NCI-H1417 treated with DMSO at 0.1 percent for 48 hours (cell line): ENCODE measurements around the gene LRRC36.

Experiments
- DNase-seq: peaks from one replicate; lab custom pipeline; 2025; lab: John Stamatoyannopoulos, UW

The LRRC36 gene, protein sequence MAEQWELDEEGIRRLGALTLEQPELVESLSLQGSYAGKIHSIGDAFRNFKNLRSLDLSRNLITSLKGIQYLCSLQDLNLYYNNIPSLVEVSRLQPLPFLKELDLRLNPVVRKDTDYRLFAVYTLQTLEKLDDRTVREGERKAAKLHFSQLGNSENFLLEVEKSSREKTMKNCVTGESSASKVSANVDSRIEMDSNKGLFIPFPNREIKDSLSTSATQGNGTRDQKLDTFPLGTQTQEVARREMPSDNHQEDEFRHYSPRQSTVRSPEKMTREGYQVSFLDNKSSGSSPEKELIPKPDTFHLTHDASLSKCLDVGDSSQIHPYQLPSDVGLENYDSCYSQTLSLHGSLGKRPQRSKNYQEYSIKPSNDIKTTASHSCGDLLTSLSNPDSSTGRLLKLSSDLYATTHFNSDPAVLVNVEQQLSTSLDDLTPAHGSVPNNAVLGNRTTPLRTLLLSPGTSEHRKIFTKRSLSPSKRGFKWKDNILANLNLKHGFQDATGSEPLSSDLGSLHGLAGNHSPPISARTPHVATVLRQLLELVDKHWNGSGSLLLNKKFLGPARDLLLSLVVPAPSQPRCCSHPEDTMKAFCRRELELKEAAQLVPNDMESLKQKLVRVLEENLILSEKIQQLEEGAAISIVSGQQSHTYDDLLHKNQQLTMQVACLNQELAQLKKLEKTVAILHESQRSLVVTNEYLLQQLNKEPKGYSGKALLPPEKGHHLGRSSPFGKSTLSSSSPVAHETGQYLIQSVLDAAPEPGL

DNA sequence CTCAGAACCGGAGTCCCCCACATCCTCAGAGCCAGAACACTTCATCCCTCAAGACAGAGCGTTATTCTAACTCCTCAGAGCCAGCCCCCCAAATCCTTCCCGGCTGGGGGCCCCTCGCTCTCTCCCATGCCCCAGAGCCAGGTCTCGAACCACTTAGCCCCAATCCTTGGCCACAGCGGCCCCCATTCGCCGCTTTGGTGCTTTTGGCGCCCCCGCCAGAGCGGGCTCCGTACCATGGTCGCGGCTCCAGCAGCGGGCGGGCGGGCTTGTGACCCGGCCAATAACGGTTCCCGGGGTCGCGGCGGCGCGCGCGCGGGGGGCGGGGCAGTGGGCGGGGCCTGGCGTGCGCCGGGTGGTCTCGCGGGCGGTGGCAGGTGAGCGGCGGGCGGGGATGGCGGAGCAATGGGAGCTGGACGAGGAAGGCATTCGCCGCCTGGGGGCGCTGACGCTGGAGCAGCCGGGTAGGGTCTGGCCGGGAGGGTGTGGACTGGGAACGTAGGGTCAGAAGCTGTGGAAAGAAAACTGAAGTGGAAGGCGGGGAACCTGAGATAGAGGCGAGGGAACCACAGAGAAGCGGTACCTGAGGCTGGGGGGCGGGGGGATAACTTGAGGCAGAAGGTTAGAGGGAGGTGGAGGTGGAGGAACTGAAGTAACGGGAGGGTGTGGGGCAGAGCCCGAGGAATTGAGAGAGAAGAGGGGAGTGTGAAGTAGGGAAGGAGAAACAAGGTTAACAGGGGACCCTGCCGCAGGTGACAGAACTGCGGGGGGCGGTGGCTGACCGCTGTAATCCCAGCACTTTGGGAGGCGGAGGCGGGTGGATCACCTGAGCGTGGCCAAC lies at the start of gene LRRC36, which contains the start of gene KCTD19:
Gene LRRC36 (plus strand): TSS at position 344 of the 838 bp plus-strand sequence. CDS start 48 bp downstream, at position 392.
Gene KCTD19 (minus strand): TSS at position 270 of the 838 bp plus-strand sequence. CDS start 34 bp downstream, at position 236.
- DNase-seq: no peak

DNA sequence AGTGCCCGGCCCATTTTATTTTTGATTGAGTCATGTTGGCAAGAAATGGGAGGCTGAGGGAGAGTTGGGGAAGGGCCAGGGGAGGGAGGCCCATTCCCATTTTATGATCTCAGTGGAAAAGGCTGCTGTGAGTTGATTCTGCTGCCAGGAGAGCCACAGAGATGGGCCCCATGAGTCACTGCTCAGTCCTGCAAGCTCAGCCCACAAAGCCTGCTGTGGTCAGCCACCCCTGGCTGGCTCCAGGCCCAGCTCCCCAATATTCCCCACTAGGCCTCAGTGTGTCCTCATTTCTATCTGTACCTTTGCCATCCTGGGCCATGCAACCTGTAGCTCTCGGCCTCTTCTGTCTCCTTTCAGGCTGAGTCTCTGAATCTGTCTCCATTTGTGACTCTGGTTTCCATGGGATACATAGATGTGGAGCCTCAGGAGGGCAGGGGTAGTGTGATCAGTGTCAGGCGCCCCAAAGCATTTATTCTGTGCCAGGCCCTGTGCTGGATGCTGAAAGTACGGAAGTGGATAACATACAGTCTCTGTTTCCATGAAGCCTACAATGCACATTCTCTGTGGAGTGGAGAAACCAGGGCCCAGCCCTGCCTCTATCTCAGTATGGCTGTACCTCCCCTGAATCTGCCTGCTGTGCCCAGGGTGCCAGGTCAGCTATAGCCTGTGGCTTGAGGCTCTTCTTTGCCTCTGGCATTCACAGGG lies 49.2 kb upstream of the LRRC36 start:
- DNase-seq: no peak

DNA sequence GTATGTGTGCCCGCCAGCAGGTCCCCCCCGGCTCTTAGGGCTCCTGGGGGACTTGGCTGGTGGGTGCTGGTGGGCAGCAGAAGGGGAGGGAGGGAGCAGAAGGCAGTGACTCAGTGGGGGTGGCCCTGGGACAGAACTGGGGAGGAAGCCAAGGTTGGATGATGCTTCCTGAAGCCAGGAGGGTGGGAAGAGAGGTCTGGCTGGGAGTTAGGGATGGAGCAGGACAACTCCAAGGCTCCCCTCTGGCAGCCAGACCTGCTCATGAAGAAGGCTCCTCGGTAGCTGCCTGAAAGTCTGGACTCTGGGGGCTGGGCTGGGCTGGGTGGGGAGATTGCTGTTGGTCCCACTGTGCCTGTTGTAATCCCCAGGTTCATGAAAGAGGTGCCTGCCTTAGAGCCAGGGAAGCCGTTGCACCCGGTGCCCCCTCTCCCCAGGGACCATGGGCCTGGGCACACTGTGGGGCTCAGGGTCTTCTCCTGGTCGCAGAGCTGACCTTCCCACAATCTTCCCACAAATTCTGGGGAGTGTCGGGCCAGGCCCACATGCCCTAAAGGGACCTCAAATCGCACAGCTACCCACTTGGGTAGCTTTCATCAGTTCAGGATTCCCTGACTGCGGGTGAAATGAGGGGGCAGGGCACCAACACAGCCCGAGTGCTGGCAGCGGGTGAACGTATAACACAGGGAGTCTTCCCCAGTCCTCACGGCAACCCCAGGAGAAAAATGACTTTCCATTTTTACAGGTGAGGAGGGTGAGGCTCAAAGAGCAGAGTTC lies 48.4 kb upstream of the LRRC36 start:
- no peak for DNase-seq

DNA sequence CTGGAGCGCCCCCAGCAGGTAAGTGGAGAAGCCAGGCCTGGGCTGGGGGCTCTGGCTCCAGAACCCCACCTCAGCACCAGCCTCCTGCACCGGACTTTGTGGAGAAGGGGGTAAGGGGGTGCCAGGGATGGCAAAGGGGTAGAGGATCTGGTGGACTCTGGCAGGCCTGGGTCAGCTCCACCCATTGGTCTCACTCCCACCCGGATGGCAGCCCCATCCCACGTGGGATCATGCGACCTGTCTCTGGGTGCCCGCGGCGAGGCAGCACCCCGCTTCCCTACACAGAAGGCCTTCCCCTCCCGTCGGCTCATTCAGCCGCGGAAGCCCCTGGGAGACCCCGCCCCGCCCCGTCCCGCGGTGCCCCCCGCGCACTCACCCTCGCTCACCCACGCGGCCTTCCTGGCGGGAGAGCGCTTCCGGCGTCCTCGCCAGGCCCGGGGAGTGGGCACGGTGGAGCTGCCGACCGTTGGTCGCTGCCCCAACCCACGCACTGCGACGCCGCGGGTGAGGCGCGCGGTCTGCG lies 47.8 kb upstream of the LRRC36 start:
- no peak for DNase-seq

DNA sequence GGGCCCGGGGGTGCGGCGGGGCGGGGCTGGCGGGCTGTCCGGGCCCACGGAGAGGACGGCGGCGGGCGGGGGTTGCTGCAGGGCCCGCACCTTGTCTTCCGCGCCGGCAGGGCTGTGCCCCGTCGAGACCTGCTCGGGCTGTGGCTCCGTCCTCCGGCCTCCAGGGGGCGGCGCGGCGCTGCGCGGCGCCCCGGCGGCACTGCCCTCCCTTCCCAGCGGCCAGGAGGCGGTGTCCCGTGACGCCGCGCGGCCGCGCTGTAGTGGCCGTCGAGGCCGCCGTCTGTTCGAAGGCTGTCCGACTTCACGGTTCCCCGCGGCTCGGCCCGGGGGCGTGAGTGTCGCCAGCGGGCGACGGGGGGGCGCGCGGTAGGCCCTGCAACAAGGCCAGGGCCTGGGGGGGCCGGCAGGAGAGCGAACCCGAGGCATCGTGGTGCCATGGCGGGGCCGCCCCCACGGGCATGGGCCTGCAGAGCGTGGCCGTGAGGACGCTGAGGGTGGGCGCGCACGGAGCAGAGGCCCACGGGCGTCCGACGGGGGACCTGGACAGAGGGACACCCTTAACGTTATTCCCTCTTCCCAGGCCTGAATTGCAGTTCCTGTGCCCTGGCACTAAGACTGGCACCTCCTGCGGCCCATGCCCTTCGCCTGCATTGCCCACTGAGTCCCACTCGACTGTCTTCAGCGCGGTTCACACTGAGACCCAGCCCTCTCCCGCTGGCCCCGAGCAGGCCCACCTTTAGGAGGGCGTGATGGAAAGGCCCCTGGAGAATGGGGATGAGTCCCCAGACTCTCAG lies 47.1 kb upstream of the LRRC36 start, which contains the start of gene PLEKHG4:
Gene PLEKHG4 (plus strand): TSS at position 237 of the 794 bp plus-strand sequence. CDS start 513 bp downstream, at position 750.
- no peak for DNase-seq

DNA sequence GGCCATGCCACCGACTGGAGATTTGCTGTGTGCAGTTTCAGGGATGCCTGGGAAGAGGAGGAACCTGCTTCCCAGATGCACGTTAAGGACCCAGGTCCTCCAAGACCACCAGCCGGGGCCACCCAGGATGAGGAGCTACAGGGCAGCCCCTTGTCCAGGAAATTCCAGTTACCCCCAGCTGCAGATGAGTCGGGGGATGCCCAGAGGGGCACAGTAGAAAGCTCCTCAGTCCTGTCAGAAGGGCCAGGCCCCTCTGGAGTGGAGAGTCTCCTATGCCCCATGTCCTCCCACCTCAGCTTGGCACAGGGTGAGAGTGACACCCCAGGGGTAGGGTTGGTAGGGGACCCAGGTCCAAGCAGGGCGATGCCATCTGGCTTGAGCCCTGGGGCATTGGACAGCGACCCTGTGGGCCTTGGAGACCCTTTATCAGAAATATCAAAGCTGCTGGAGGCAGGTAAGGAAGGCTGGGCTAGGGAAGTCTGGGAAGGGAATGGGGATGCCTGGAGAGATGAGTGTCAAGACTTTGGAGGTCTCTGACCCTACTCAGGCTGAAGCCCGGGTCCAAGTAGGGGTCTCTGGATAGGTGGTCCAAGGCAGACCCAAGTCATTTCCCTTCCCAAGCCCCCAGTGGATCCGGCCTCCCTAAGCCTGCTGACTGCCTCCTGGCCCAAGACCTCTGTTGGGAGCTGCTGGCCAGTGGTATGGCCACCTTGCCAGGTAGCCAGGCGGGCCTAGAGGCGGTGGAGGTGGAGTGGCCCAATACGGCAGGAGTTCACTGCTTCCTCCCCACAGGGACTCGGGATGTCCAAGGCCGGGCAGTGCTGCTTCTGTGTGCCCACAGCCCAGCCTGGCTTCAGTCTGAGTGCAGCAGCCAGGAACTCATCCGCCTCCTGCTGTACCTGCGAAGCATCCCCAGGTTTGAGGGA lies 46.3 kb upstream of the LRRC36 start:
- DNase-seq: no peak

DNA sequence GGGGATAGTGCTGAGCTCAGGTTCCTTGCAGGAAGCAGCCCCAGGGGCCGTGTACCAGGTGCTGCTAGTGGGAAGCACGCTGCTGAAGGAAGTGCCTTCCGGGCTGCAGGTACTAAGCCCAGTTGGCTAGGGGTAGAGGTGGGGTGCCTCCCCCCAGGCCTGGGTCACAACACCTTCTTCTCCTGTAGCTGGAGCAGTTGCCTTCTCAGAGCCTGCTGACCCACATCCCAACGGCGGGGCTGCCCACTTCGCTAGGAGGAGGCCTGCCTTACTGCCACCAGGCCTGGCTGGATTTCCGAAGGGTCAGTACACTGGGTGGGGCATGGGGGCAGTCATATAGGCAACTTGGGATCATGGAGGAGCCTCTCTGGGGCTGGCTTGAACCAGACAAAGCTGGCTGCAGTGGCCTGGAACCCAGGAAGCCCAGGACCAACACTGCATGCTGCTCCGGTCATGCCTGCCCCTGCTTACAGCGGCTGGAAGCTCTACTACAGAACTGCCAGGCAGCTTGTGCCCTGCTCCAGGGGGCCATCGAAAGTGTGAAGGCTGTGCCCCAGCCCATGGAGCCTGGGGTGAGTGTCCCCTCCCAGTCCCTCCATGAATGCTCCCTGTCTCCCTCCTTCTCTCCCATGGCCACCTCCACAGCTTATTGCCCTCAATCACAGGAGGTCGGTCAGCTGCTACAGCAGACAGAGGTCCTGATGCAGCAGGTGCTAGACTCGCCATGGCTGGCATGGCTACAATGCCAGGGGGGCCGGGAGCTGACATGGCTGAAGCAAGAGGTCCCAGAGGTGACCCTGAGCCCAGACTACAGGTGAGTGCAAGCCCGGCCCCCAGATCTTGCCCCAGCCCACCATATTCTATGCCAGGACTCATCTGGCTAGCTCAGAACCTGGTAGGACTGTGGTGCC lies 44.8 kb upstream of the LRRC36 start:
- DNase-seq: no peak

DNA sequence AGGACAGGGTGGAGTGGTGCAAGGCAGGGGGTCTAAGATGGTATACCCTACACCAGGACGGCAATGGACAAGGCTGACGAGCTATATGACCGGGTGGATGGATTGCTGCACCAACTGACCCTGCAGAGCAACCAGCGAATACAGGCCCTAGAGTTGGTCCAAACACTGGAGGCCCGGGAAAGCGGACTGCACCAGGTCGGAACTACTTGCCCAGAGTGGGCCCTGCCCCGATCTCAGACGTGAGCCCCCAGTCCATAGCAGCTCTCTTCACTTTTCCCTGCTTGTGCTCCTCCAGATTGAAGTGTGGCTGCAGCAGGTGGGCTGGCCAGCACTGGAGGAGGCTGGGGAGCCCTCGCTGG lies 44.2 kb upstream of the LRRC36 start:
- DNase-seq: no peak

DNA sequence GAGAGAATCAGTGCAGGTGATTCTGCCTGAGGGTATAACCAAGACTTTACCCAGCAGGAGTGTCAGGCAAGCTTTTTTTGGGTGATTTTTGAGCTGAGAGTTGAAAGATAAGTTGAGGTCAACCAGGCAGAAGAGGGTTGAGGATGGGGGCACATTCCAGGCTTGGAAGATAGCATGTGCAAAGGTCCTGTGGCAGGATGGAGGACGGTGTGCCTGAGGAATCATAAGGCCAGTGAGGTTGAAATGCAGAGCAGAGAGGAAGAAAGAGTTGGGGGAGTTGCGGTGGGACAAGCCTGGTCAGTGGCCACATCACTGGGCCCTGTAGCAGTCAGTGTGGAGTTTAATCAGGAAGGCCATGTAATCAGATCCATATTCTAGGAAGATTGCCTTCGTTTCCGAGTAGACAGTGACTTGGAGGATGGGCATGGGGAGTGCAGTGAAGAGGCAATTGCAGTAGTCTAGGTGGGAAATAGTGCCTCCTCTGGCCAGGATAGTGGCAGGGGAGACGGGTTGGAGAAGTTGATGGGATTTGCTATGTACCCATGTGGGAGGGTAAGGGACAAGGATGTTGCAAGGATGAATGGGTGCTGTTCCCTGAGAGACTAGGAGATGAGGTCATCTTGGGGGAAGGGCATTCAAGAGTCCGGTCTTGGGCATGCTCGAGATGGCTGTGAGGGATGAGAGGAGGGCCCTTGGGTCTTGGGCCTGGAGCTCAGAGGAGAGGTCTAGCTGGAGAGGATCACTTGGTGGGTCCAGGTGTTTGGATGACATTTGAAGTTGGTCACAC lies 43.4 kb upstream of the LRRC36 start:
- no peak for DNase-seq

DNA sequence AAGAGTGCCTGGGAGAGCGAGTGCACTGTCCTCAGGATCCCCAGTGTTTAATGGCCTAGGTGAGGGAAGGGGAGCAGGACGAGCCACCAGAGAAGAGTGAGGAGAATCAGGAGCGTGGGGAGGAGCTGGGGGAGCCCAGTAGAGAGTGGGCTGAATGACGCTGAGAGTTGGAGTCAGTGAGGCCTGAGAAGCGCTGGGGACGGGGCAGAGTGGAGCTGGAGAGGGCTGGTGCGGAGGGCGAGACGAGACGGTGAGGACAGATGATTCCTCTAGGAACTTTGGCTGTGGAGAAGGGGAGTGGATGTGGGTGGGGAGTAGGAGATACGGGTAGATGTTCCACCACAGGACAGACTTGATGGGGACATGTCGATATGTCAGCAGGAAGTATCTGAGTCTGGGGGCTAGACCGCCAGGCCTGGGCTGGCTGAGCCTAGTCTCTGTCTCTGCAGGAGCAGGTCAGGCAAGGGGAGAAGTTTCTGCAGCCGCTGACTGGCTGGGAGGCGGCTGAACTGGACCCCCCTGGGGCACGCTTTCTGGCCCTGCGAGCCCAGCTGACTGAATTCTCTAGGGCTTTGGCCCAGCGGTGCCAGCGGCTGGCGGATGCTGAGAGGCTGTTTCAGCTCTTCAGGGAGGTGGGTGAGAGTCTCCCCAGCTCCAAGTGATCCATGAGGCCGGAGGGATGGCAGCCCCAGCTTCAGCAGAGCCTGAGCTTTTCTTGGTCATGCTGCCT lies 42.6 kb upstream of the LRRC36 start:
- no peak for DNase-seq

DNA sequence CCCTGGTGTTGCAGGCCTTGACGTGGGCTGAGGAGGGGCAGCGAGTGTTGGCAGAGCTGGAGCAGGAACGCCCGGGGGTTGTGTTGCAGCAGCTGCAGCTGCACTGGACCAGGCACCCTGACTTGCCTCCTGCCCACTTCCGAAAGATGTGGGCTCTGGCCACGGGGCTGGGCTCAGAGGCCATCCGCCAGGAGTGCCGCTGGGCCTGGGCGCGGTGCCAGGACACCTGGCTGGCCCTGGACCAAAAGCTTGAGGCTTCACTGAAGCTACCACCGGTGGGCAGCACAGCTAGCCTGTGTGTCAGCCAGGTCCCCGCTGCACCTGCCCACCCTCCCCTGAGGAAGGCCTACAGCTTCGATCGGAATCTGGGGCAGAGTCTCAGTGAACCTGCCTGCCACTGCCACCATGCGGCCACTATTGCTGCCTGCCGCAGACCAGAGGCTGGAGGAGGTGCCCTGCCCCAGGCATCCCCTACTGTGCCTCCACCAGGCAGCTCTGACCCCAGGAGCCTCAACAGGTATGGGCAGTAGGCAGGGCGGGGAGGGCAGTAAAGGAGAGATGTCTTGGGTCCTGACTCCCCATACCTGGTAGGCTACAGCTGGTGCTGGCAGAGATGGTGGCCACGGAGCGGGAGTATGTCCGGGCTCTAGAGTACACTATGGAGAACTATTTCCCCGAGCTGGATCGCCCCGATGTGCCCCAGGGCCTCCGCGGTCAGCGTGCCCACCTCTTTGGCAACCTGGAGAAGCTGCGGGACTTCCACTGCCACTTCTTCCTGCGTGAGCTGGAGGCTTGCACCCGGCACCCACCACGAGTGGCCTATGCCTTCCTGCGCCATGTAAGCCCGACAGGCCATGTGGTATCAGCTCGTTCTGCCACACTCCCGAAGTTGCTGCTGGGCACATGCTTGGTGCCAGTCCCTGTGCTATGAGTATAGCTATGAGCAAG lies 41.6 kb upstream of the LRRC36 start:
- DNase-seq: peak; percentile 26

DNA sequence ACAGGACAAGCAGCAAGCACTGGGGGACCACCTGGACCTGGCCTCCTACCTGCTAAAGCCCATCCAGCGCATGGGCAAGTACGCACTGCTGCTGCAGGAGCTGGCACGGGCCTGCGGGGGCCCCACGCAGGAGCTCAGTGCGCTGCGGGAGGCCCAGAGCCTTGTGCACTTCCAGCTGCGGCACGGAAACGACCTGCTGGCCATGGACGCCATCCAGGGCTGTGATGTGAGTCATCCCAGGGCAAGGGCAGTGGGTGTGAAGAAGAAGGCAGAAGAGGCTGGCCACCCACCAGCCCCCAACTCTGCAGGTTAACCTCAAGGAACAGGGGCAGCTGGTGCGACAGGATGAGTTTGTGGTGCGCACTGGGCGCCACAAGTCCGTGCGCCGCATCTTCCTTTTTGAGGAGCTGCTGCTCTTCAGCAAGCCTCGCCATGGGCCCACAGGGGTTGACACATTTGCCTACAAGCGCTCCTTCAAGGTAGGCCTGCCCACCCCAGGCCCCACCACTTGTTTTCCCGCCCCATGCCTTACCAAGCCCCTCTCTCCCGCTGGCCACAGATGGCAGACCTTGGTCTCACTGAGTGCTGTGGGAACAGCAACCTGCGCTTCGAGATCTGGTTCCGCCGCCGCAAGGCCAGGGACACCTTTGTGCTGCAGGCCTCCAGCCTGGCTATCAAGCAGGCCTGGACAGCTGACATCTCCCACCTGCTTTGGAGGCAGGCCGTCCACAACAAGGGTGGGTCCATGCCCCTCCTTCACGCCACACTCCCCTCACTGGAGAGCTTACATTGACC lies 40.0 kb upstream of the LRRC36 start:
- DNase-seq: no peak

DNA sequence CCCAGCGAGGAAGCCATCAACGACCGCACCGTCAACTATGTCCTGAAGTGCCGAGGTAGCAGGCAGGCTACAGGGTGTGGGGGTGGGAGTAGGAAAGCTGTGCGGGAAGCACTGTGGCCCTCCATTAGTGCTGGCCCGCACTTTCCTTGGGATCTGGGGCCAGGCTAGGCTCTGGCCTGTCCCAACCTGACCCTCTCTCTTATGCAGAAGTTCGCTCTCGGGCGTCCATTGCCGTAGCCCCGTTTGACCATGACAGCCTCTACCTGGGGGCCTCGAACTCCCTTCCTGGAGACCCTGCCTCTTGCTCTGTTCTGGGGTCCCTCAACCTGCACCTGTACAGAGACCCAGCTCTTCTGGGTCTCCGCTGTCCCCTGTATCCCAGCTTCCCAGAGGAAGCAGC lies 38.7 kb upstream of the LRRC36 start:
- DNase-seq: no peak

DNA sequence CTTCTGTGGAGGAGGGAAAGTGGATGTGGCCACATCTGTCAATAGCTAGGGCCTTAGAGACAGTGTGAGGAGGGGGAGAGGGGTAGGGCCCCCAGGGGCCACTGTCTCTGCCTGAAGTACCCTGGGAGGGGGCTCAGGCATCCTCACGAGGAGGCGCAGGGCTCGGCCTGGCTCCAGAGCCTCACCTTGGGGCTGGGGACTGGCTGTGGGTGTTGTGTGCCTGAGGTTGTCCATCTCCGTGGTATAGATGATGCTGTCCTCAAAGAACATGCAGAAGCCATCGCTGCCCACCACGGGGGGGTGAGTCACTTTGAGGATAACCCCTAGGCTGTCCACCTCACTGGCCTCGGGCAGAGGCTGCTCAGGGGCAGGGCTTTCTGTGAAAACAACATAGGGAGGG lies 35.2 kb upstream of the LRRC36 start:
- no peak for DNase-seq
